Measurements from ENCODE around the gene MYH7B.

The MYH7B gene

GRCh38 chr20:34994509-34995131, 39.0 kb downstream of the MYH7B start:
- DNase-seq: no peak

- no peak for DNase-seq
Measured at GRCh38 chr20:34995192-34995591, 39.5 kb downstream of the MYH7B start.

DNA sequence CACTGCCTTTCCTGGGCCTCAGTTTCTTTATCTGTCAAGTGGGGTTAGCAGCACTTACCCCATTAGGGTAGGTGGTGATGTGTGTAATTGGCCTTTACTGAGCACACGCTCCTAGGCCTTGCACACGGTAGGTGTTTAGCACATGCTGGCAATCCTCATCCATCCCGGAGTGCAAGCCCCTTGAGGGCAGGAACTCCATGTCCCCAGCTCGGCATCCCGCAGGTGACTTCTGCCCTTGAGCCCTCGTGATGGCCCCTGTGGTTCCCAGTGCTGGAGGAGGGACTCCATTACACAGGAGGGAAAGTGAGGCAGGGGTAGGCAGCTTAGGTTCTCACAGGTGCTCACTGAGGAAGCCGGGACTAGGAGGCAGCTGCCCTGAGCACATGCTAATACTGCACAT, 40.0 kb downstream of the MYH7B start:
- DNase-seq: no peak

DNA sequence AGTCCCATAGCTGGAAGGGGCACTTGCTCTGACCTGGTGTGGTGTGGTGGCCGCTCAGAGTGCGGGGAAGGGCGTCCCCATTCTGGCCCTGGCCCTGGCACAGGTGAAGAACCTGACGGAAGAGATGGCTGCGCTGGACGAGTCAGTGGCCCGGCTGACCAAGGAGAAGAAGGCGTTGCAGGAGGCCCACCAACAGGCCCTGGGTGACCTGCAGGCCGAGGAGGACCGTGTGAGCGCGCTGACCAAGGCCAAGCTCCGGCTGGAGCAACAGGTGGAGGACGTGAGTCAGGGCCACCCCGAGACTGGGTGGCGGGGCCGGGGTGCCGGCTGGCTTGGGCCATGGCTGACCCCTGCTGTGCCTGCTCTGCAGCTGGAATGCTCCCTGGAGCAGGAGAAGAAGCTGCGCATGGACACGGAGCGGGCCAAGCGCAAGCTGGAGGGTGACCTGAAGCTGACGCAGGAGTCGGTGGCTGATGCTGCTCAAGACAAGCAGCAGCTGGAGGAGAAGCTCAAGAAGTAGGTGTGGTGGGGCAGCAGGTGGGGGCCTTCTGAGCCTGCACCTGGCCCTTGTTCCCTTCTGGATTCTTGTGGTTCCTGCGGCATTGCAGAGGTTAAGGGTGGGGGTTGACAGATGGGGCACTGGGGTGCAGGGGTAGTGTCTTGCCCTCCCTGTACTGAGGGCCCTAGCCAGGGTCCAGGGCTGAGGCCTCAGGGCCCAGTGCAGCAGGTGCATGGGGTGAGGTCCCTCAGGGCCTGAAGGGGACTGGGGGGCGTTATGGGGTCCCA, 40.8 kb downstream of the MYH7B start:
- DNase-seq: no peak

DNA sequence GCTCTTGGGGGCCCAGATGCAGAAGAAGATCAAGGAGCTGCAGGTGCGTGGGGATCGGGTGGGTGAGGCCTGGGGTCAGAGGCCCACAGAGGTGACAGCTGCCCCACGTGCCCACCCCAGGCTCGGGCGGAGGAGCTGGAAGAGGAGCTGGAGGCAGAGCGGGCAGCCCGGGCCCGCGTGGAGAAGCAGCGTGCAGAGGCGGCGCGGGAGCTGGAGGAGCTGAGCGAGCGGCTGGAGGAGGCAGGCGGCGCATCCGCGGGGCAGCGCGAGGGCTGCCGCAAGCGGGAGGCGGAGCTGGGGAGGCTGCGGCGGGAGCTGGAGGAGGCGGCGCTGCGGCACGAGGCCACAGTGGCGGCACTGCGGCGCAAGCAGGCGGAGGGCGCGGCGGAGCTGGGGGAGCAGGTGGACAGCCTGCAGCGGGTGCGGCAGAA, 41.5 kb downstream of the MYH7B start:
- no peak for DNase-seq

GRCh38 chr20:34997774-34998173, 42.1 kb downstream of the MYH7B start:
- DNase-seq: no peak

- DNase-seq: no peak
Measured at GRCh38 chr20:34998331-34998950, 42.8 kb downstream of the MYH7B start.

DNA sequence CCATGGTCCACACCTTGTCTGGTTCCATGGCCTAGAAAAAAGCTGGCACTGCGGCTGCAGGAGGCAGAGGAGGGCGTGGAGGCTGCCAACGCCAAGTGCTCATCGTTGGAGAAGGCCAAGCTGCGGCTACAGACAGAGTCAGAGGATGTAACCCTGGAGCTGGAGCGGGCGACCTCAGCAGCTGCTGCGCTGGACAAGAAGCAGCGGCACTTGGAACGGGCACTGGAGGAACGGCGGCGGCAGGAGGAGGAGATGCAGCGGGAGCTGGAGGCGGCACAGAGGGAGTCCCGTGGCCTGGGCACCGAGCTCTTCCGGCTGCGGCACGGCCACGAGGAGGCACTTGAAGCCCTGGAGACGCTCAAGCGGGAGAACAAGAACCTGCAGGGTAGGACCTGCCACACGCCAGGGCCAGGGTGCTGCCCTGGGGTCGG, 43.4 kb downstream of the MYH7B start:
- no peak for DNase-seq

DNA sequence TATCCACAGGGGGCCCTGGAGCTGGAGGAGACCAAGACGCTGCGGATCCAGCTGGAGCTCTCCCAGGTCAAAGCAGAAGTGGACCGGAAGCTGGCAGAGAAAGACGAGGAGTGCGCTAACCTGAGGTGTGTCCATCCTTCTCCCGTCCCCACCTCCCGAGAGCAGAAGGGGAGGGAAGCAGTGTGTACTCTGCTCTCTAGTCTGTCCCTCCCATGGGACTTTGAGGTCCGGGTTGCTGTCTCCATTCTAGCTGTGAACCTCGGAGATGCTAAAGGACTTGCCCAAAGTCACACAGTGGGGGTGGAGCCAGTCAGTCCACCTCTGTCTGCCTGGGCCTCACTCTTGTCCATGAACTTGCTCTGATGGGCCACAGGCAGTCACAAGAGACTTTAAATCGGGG, 44.1 kb downstream of the MYH7B start:
- DNase-seq: no peak

DNA sequence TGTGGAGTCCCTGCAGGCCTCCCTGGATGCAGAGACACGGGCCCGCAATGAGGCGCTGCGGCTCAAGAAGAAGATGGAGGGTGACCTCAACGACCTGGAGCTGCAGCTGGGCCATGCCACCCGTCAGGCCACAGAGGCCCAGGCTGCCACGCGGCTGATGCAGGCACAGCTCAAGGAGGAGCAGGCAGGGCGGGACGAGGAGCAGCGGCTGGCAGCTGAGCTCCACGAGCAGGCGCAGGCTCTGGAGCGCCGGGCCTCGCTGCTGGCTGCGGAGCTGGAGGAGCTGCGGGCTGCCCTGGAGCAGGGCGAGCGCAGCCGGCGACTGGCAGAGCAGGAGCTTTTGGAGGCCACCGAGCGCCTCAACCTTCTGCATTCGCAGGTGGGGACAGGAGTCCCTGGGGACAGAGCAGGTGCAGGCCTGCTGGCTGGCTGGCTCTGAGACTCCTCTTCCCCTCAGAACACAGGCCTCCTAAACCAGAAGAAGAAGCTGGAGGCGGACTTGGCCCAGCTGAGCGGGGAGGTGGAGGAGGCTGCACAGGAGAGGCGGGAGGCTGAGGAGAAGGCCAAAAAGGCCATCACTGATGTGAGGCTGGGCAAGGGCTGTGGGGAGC, 44.7 kb downstream of the MYH7B start:
- DNase-seq: no peak

- no peak for DNase-seq
Measured at GRCh38 chr20:35000922-35001595, 45.4 kb downstream of the MYH7B start.

- no peak for DNase-seq
Measured at GRCh38 chr20:35001596-35002362, 46.1 kb downstream of the MYH7B start.

DNA sequence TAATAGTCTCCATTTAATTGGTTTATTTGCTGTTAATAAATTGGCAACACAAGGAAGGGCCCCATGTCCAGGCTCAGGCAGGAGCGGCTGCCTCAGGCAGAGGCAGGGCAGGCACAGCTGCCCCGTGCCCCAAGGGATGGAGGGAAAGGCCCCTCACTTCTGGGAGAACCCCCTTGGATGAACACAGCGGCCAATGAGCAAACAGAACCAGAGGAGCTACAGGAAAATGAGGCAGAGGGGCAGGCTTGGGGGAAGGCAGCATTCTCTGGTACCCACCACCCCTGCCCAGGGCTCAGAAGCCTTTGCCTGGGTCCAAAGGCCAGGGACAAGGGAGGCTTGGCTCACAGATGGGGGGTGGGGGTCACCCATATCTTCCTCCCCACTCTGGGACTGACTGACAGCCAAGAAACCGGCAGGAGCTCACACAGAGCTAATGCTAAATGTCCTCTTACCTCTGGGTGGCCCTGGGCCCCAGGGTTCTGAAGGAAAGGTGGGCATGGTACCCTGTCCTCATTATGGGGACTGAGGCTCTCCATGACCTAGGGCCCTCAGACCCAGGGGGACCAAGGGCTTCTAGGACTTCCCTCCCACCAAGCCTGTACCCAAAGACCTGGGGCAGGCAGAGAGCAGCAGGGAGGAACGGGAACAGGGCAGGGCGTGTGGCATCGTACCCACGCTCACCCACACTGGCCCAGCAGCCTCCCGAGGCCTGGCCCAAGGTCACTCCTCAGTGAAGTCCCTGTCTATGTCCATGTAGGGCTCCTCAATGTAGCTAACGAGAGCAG, 47.0 kb downstream of the MYH7B start:
- DNase-seq: no peak

DNA sequence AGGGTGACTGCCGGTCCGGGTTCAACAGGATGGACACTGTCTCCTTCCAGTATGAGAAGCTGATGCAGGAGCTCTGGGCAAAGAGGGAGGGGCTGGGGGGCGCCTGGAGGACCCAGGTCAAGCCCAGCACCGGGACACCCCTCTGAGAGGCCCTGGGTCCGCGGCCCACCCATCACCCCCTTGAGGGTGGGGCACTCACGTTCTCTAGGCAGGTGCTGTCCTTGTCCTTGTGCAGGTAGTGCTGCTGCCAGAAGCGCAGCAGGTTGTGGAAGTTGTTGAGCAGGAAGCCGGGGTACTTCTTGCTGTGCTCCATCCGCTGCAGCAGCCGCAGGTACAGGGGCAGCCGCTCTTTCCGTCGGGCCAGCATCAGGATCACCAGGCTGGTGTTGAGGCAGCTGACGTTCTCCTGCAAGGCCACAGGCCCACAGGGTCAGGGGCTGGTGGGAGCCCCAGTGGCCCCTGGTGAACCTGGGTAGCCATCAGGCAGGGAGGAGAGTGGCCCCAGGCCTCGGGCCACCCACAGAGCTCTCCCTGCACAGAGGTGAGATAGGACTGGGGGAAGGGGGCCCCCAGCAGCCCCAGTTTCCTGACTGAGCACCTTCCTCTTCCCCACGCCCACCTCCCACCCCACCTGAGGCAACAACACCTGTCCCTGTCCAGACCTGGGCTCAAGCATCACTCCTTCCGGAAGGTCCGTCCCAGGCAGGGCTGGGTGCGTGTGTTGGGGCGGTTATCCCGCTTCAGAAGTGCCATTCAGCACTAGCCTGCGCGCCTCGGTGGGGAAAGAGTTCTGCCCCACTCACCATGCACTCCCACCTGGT, 47.8 kb downstream of the MYH7B start:
- DNase-seq: no peak

GRCh38 chr20:35004051-35004725, 48.5 kb downstream of the MYH7B start:
- DNase-seq: no peak

- no peak for DNase-seq
Measured at GRCh38 chr20:35004749-35005462, 49.2 kb downstream of the MYH7B start.
